H1 (cell line): ENCODE measurements around the gene EPHB6. TPM values are rescaled to one million over a fixed set of nuclear protein-coding genes. Genes with fewer than 3 reads are reported as not detected.

Experiments
- CTCF ChIA-PET: fragments of 300-600 bp; sonication (Branson Sonifier 250); formaldehyde crosslinking; loops from one replicate; lab custom pipeline; 2021; ENCODE audit not compliant: partially characterized antibody; lab: Charles Lee
- POLR2A ChIA-PET: fragments of 300-600 bp; sonication (Branson Sonifier 250); formaldehyde crosslinking; loops from one replicate; lab custom pipeline; 2021; ENCODE audit warnings: inconsistent platforms; ENCODE audit not compliant: partially characterized antibody; lab: Charles Lee
- DNase-seq, 2 experiments: peaks; one replicate each; pipeline versions ENCODE4 v3.0.0 to v3.0.0-alpha.2; 2010 to 2022; ENCODE audit warnings: low spot score in 2 of 2, low read depth in 1 of 2, mixed read lengths in 1 of 2
- FAIRE-seq: peaks from 2 replicates; lab custom pipeline; 2011; peaks lifted over from hg19 to GRCh38; lab: Jason Lieb, UNC
- H2AFZ ChIP-seq: 2 replicates; pipeline ENCODE4 v1.8.1; 2012; ENCODE audit warnings: low read length, inconsistent platforms
- H2AK5ac ChIP-seq: 2 replicates; pipeline ENCODE4 v1.6.1; 2013; ENCODE audit warnings: low read depth, low read length
- H2BK120ac ChIP-seq: replicated peaks from 2 replicates; pipeline ENCODE3; 2013; ENCODE audit warnings: low read depth, low read length, inconsistent platforms
- H2BK12ac ChIP-seq: 2 replicates; pipeline ENCODE4 v1.6.1; 2013; ENCODE audit warnings: low read depth, low read length
- H2BK15ac ChIP-seq: 2 replicates; pipeline ENCODE4 v1.6.1; 2013; ENCODE audit warnings: low read length
- H2BK20ac ChIP-seq: 2 replicates; pipeline ENCODE4 v1.6.1; 2013; ENCODE audit warnings: low read length
- H2BK5ac ChIP-seq: 2 replicates; pipeline ENCODE4 v1.6.1; 2013; ENCODE audit warnings: low read depth, low read length
- H3K14ac ChIP-seq: 2 replicates; pipeline ENCODE4 v1.6.1; 2013; ENCODE audit warnings: inconsistent platforms; ENCODE audit not compliant: insufficient read length
- H3K18ac ChIP-seq: 2 replicates; pipeline ENCODE4 v1.6.1; 2013; ENCODE audit warnings: low read length; ENCODE audit errors: extremely low read depth
- H3K23ac ChIP-seq: 2 replicates; pipeline ENCODE4 v1.6.1; 2013; ENCODE audit warnings: inconsistent platforms; ENCODE audit not compliant: insufficient read length
- H3K23me2 ChIP-seq: 2 replicates; pipeline ENCODE4 v1.6.1; 2013; ENCODE audit warnings: low read depth, low read length
- H3K27ac ChIP-seq: 2 replicates; pipeline ENCODE4 v1.6.1; 2011; ENCODE audit warnings: low read depth, low read length, inconsistent platforms
- H3K27me3 ChIP-seq, 4 experiments: replicated peaks in 1 of 4; 1 replicate in 1 of 4; 2 replicates in 3 of 4; pipeline versions ENCODE4 v1.6.1 to v1.8.1; 2011 to 2013; ENCODE audit warnings: low read length in 3 of 4, mild to moderate bottlenecking in 3 of 4, inconsistent platforms in 2 of 4, mixed read lengths in 2 of 4, moderate library complexity in 1 of 4; ENCODE audit not compliant: control insufficient read depth in 3 of 4, insufficient read depth in 3 of 4; ENCODE audit errors: extremely low read depth in 1 of 4
- H3K36me3 ChIP-seq, 4 experiments: 2 replicates each; pipeline versions ENCODE4 v1.6.1 to v1.8.1; 2011 to 2013; ENCODE audit warnings: mild to moderate bottlenecking in 4 of 4, low read length in 3 of 4, moderate library complexity in 2 of 4, control low read depth in 1 of 4, inconsistent platforms in 1 of 4; ENCODE audit not compliant: insufficient read depth in 4 of 4, control insufficient read depth in 2 of 4
- H3K4ac ChIP-seq: replicated peaks from 2 replicates; pipeline ENCODE3; 2013; ENCODE audit warnings: low read length, low read depth, mixed read lengths, inconsistent platforms; ENCODE audit not compliant: insufficient read length
- H3K4me1 ChIP-seq, 4 experiments: replicated peaks in 1 of 4; 1 replicate in 1 of 4; 2 replicates in 3 of 4; pipeline versions ENCODE4 v1.6.1 to v1.8.1; 2011 to 2013; ENCODE audit warnings: low read length in 3 of 4, inconsistent platforms in 2 of 4, mixed read lengths in 1 of 4; ENCODE audit not compliant: insufficient read depth in 4 of 4, control insufficient read depth in 3 of 4
- H3K4me2 ChIP-seq, 2 experiments: 2 replicates each; pipeline versions ENCODE4 v1.6.1 to v1.8.1; 2011 to 2013; ENCODE audit warnings: low read depth in 2 of 2, low read length in 2 of 2, control low read depth in 1 of 2, inconsistent platforms in 1 of 2, mild to moderate bottlenecking in 1 of 2; ENCODE audit not compliant: insufficient read depth in 1 of 2
- H3K4me3 ChIP-seq, 4 experiments: fragments of 200-600, 300-600 bp in 1 of 4; sonication (generic), shearing (Covaris generic), sonication (Bioruptor Twin) in 1 of 4; 2 replicates each; pipeline versions ENCODE4 v1.5.1 to v1.8.1; 2011 to 2016; ENCODE audit warnings: low read length in 4 of 4, low read depth in 3 of 4, control low read depth in 2 of 4, inconsistent platforms in 2 of 4, mild to moderate bottlenecking in 2 of 4, mixed read lengths in 1 of 4, moderate library complexity in 1 of 4; ENCODE audit not compliant: insufficient read depth in 2 of 4; ENCODE audit errors: extremely low read depth in 1 of 4
- H3K56ac ChIP-seq: replicated peaks from 2 replicates; pipeline ENCODE3; 2013; ENCODE audit warnings: low read depth, mild to moderate bottlenecking, mixed read lengths, low read length, inconsistent platforms; ENCODE audit not compliant: insufficient read length
- H3K79me1 ChIP-seq: 2 replicates; pipeline ENCODE4 v1.6.1; 2013; ENCODE audit warnings: low read depth, low read length, control low read depth
- H3K79me2 ChIP-seq, 2 experiments: 2 replicates each; pipeline versions ENCODE4 v1.6.1 to v1.8.1; 2012 to 2013; ENCODE audit warnings: low read length in 2 of 2, mild to moderate bottlenecking in 2 of 2, inconsistent platforms in 1 of 2; ENCODE audit not compliant: insufficient read depth in 2 of 2, control insufficient read depth in 1 of 2
- H3K9ac ChIP-seq, 4 experiments: replicated peaks in 1 of 4; 1 replicate in 1 of 4; 2 replicates in 3 of 4; pipeline versions ENCODE4 v1.6.1 to v1.8.1; 2011 to 2013; ENCODE audit warnings: low read depth in 3 of 4, low read length in 3 of 4, control low read depth in 2 of 4, mild to moderate bottlenecking in 2 of 4, moderate library complexity in 2 of 4, inconsistent platforms in 1 of 4; ENCODE audit errors: extremely low read depth in 1 of 4
- H3K9me3 ChIP-seq, 2 experiments: 2 replicates each; pipeline versions ENCODE4 v1.6.1 to v1.8.1; 2012 to 2013; ENCODE audit warnings: mild to moderate bottlenecking in 2 of 2, moderate library complexity in 2 of 2, control low read depth in 1 of 2, inconsistent platforms in 1 of 2, low read depth in 1 of 2, low read length in 1 of 2, mixed read lengths in 1 of 2; ENCODE audit not compliant: insufficient read depth in 2 of 2
- H4K20me1 ChIP-seq, 2 experiments: replicated peaks in 1 of 2; 2 replicates each; pipeline versions ENCODE3 to v1.8.1; 2011 to 2013; ENCODE audit warnings: inconsistent platforms in 2 of 2, low read length in 2 of 2, mild to moderate bottlenecking in 1 of 2; ENCODE audit not compliant: insufficient read depth in 2 of 2, control insufficient read depth in 1 of 2
- H4K5ac ChIP-seq: 2 replicates; pipeline ENCODE4 v1.6.1; 2013; ENCODE audit warnings: low read length, low read depth, mixed read lengths, inconsistent platforms; ENCODE audit not compliant: insufficient read length
- H4K8ac ChIP-seq: 2 replicates; pipeline ENCODE4 v1.8.0; 2013; ENCODE audit warnings: mild to moderate bottlenecking, moderate library complexity, low read length, inconsistent platforms; ENCODE audit not compliant: insufficient read depth; ENCODE audit errors: extremely low read depth
- H4K91ac ChIP-seq: replicated peaks from 2 replicates; pipeline ENCODE3; 2013; ENCODE audit warnings: low read length, mixed read lengths, inconsistent platforms; ENCODE audit not compliant: insufficient read length
- BRCA1 ChIP-seq: IDR thresholded peaks from 2 replicates; pipeline ENCODE4 v1.6.1; 2012; ENCODE audit warnings: low read depth, low read length, improper control_type of control experiment
- CHD1 ChIP-seq: IDR thresholded peaks from 2 replicates; pipeline ENCODE4 v1.6.1; 2012; ENCODE audit warnings: low read depth, low read length, improper control_type of control experiment
- HDAC2 ChIP-seq, 2 experiments: fragments of 300-600 bp in 1 of 2; sonication (generic) in 1 of 2; IDR thresholded peaks; 2 replicates each; pipeline ENCODE4 v1.6.1; 2011 to 2012; ENCODE audit warnings: low read depth in 2 of 2, low read length in 2 of 2, mild to moderate bottlenecking in 2 of 2, moderate library complexity in 2 of 2, borderline replicate concordance in 1 of 2, inconsistent platforms in 1 of 2
- RAD21 ChIP-seq, 2 experiments: IDR thresholded peaks in 1 of 2; conservative IDR thresholded peaks in 1 of 2; 2 replicates each; pipeline ENCODE4 v1.6.1; 2011; ENCODE audit warnings: low read depth in 2 of 2, low read length in 2 of 2, improper control_type of control experiment in 1 of 2, inconsistent platforms in 1 of 2, mild to moderate bottlenecking in 1 of 2, moderate library complexity in 1 of 2
- SAP30 ChIP-seq: fragments of 300-600 bp; sonication (generic); IDR thresholded peaks from 2 replicates; pipeline ENCODE4 v1.7.1; 2012; ENCODE audit warnings: low read length, moderate library complexity, mild to moderate bottlenecking, inconsistent platforms; ENCODE audit not compliant: insufficient read depth, insufficient replicate concordance
- SIN3A ChIP-seq, 2 experiments: IDR thresholded peaks in 1 of 2; conservative IDR thresholded peaks in 1 of 2; 2 replicates each; pipeline ENCODE4 v1.6.1; 2011 to 2012; ENCODE audit warnings: low read length in 2 of 2, improper control_type of control experiment in 1 of 2, low read depth in 1 of 2, mild to moderate bottlenecking in 1 of 2
- SUZ12 ChIP-seq: fragments of 200-600 bp; sonication (generic); IDR thresholded peaks from 2 replicates; pipeline ENCODE4 v1.6.1; 2012; ENCODE audit warnings: mild to moderate bottlenecking, inconsistent platforms, low read length, moderate library complexity, mixed read lengths
- TAF1 ChIP-seq: IDR thresholded peaks from 2 replicates; pipeline ENCODE4 v1.6.1; 2011; ENCODE audit warnings: mild to moderate bottlenecking, low read depth, low read length
- TBP ChIP-seq: IDR thresholded peaks from 2 replicates; pipeline ENCODE4 v1.6.1; 2011; ENCODE audit warnings: low read depth, low read length, improper control_type of control experiment
- YY1 ChIP-seq: IDR thresholded peaks from 2 replicates; pipeline ENCODE4 v1.6.1; 2011; ENCODE audit warnings: low read depth, mild to moderate bottlenecking, low read length
- WGBS, 2 experiments: shearing (Covaris generic) in 1 of 2; methylation state at CpG; one replicate each; pipeline versions ENCODE4 v1.1.6 to v1.1.7; 2013 to 2015; ENCODE audit warnings: low lambda C conversion rate in 2 of 2, mixed read lengths in 2 of 2, inconsistent platforms in 1 of 2, low coverage in 1 of 2, missing lambda C conversion rate in 1 of 2; ENCODE audit not compliant: insufficient replicate concordance in 2 of 2, insufficient coverage in 1 of 2, insufficient read length in 1 of 2; ENCODE audit errors: extremely low coverage in 1 of 2, missing lambda C conversion rate in 1 of 2; 5-methylcytosine and 5-hydroxymethylcytosine counted together
- polyA plus RNA-seq, 7 experiments: library from polyadenylated mRNA; depleted of rRNA in 3 of 7; stranded (reverse) in 5 of 7; unstranded in 2 of 7; fragments of >200 nt in 5 of 7; fragments of 200-250 nt in 2 of 7; gene quantifications; 1 replicate in 5 of 7; 2 replicates in 1 of 7; 4 replicates in 1 of 7; pipeline versions ENCODE4 v1.2.1 to v1.2.3, GENCODE V29; 2011 to 2013; ENCODE audit warnings: missing spikeins in 2 of 7, mixed read lengths in 2 of 7
- total RNA-seq: library from RNA; stranded (reverse); fragmentation: NEBNext Ultra II Directional; extraction: Animal tissue kit (Norgen Biotek cat#: 25700); gene quantifications from 2 replicates; pipeline ENCODE4 v1.2.1, GENCODE V29; 2021

Gene EPHB6
- total and polyA plus RNA-seq, 2 of the 8 experiments (the other 6 are each of a cell fraction or from before 2014, with no cell fraction given) = 19.7 TPM

DNA sequence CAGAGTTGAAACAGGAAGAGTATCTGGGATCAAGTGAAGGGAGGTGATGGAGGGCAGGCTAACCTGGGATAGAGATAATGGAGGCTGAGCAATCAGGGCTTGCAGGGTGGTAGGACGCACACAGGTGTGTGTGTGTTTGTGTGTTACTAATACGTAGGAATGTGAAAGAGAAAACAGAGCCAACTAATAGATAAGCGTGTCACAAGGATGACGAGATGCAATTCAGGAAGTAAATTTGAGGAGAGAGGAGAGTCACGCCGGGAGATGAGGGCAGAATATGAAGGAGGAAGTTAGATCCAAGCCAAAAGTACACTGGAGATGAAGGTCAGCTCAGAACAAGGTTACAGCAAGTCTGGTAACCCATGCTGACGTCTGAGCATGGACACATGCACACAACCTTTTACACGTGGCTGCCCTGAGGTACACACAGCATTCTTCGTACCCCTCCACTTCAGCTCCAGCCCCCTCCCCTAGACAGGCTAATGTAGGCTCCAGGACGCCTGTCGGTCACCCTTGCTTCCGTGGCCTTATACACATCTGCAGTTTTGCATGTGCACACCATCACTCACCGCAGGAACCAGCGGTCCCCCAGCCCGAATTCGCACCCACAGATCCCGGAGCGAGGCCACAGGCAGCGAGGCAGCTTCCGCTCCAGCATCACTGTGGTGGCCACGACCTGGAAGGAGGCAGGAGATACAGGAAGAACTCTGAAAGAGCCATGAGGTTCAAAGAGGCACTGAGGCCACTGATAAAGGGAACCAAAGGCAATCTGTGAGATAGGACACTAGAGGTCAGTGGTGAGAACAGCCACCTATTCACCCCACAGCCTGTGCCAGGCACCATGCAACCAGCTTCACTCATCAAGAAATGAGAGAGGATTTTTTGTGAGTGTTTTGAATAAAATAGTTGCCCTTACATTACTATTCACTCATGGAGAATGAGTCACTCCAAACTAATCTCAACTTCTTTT lies 54.3 kb downstream of the EPHB6 start:
- FAIRE-seq = peak; percentile 39
- H4K5ac ChIP-seq = no peak overlapping the region
- no peaks in the 10 kb centered on the region for H3K23me2 ChIP-seq
- H3K4ac ChIP-seq = no peak overlapping the region
- no peaks in the 10 kb centered on the region for H3K27me3 ChIP-seq
- H2AFZ ChIP-seq = peak overlapping the region; percentile 94
- no peak overlapping the region for H2AK5ac ChIP-seq
- no peak overlapping the region for H2BK12ac ChIP-seq
- peaks cover 21 to 28% of the 10 kb centered on the region in 2 experiments for H3K9me3 ChIP-seq
- H3K36me3 ChIP-seq = no peaks in the 10 kb centered on the region
- H3K56ac ChIP-seq = no peak overlapping the region
- no peaks in the 10 kb centered on the region for H3K79me1 ChIP-seq
- CTCF ChIA-PET = interaction anchor here (0.7 to 3.9 kb wide), 30 partner anchors 10 to 533 kb away, joined by 3 to 34 read pairs (median 5); partner anchors contain the start of genes KEL and TRPV5
- H2BK120ac ChIP-seq = no peak overlapping the region
- H3K79me2 ChIP-seq = no peaks in the 10 kb centered on the region
- no peak overlapping the region for H3K4me3 ChIP-seq
- H3K14ac ChIP-seq = no peak overlapping the region
- H2BK15ac ChIP-seq = no peak overlapping the region
- H3K23ac ChIP-seq = no peak overlapping the region
- H4K8ac ChIP-seq = peak overlapping the region; percentile 75; the same call in 1 of the 2 replicates
- no peak for DNase-seq
- POLR2A ChIA-PET = interaction anchor here (1.0 kb wide), 1 partner anchor 14 kb away, joined by 5 read pairs; no protein-coding TSS in a partner anchor
- no peaks in the 10 kb centered on the region for H3K4me1 ChIP-seq
- H3K27ac ChIP-seq = no peak overlapping the region
- peak overlapping the region; percentile 35 for H4K91ac ChIP-seq
- H3K18ac ChIP-seq = no peak overlapping the region
- H3K4me2 ChIP-seq = no peak overlapping the region
- H4K20me1 ChIP-seq = no peaks in the 10 kb centered on the region
- H2BK20ac ChIP-seq = no peak overlapping the region
- H2BK5ac ChIP-seq = no peak overlapping the region
- no peak overlapping the region for H3K9ac ChIP-seq
- 86% methylated on average over 21 of the region's 21 CpGs; no CpG with 5 or more reads in 1 of the 2 experiments for WGBS, 2 experiments
- TF ChIP-seq TBP = no peak
- TF ChIP-seq YY1 = peak; percentile 67; the same call in 1 of the 2 replicates
- TF ChIP-seq RAD21 (IDR thresholded peaks at IDR 0.05 in 1 of 2, conservative IDR thresholded peaks at IDR 0.05 in 1 of 2; ENCODE audit: low read depth in 2 of 2, low read length in 2 of 2) = peak; percentile 43 to 55
- TF ChIP-seq TAF1 = no peak
- TF ChIP-seq SAP30 = no peak
- no peak for TF ChIP-seq SIN3A (conservative IDR thresholded peaks at IDR 0.05 in 1 of 2, IDR thresholded peaks at IDR 0.05 in 1 of 2; ENCODE audit: low read depth in 1 of 2, low read length in 2 of 2)
- TF ChIP-seq HDAC2 (IDR thresholded peaks at IDR 0.05; ENCODE audit: borderline replicate concordance in 1 of 2, low read depth in 2 of 2, low read length in 2 of 2) = no peak
- TF ChIP-seq SUZ12 = no peak
- TF ChIP-seq CHD1 = no peak
- TF ChIP-seq BRCA1 = no peak
